ENCODE results near the gene SKAP1.
"Not testable (repeated sequence)": the region's sequence is repeated elsewhere in the genome, so short reads cannot be mapped to it uniquely, and the experiment has no call there.

Gene SKAP1

GRCh38 chr17:48413613-48414405 lies 16.2 kb downstream of the SKAP1 start:
- DNase-seq (ENCODE audit: low read depth in 2 of 2): no peak

DNA sequence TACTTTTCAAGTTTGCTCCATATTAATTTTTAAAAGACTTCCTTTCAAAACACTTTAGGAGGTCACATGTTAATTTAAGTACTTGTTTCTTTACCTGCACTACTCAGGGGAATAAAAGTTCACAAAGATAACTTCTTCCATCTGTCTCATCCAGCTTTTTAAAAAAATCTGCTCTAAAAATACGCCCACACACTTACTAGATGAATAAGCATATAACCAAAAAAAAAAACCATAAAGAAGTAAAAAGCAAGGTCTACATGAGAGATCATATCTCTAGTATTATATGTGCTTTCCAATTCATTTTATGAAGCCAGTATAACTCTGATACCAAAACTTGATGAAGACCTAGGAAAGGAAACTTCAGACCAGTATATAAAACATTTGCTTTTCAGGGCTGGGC lies 17.2 kb downstream of the SKAP1 start:
- no peak for DNase-seq (ENCODE audit: low read depth in 2 of 2)

DNA sequence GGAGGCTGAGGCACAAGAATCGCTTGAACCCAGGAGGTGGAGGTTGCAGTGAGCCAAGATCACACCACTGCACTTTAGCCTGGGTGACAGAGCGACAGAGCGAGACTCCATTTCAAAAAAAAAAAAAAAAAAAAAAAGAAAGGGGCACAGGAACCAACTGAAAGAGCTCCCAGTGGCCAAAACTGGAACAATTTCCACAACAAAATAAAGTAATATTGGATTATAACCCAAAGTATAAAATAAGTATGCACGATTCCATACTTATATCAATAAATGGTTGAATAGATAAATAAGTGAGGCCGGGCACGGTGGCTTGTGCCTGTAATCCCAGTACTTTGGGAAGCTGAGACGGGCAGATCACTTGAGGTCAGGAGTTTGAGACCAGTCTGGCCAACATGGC lies 19.2 kb downstream of the SKAP1 start:
- DNase-seq (ENCODE audit: low read depth in 2 of 2): not testable (repeated sequence)

DNA sequence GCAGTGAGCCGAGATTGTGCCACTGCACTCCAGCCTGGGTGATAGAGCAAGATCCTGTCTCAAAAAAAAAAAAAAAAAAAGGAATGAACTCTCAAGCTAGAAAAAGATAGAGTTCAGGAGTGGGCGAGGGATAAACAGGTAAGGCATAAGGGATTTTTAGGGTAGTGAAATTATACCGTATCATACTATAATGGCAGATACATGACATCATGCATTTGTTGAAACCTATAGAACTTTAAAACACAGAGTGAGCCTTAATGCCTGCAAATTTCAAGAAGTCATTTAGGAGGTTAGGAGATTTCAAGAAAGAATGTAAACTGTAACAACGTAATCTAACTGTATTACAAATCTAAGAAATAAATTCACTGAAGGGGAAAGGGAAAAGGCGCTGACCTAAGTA lies 20.4 kb downstream of the SKAP1 start:
- DNase-seq (ENCODE audit: low read depth in 2 of 2): no peak

DNA sequence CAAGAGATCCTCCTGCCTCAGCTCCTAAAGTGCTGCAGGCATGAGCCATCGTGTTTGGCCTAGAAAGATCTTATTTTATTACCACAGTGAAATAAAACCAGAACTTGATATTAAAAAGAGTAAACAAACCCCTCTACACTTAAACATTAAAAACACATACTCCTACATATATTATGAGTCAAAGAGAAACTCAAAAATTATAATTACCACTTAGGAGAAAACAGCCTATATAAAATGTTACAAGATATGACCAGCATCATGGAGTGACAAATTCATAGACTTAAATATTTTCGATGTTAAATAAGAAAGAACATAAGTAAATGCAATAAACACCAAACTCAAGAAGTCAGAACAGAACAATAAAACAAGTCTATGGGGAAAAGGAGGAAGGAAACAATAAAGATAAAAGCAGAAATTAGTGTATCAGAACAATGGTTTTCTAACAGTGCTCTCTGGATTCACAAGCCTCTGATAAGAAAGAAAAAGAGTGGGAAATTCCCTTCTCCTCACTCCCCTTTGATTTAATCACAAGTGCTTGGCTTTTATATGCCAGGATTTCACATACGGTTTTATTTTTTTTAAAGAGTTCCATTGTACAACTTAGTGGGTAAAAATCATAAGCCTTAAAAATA lies 23.0 kb downstream of the SKAP1 start:
- no peak for DNase-seq (ENCODE audit: low read depth in 2 of 2)

DNA sequence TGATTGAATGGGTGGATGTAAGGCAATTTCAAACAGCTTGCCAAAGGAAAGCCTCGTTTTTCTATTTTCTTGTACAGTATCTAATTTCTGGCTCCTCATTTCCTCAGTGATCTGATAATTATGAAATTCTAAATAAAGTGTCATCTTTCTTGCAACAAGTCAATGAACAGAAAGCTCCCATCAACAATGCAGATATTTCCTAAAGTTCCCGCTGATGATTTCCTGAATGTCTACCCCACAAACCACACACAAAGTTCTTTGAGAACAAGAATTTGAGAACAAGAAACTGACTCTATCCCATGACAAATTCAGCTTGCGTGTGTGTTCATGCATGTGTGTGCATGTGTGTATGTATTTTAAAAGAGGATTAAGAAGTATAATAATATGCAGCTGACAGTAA lies 35.2 kb downstream of the SKAP1 start:
- no peak for DNase-seq (ENCODE audit: low read depth in 2 of 2)

GRCh38 chr17:48393283-48393682 lies 36.7 kb downstream of the SKAP1 start:
- no peak for DNase-seq (ENCODE audit: low read depth in 2 of 2)

GRCh38 chr17:48392857-48393256 lies 37.2 kb downstream of the SKAP1 start:
- no peak for DNase-seq (ENCODE audit: low read depth in 2 of 2)

DNA sequence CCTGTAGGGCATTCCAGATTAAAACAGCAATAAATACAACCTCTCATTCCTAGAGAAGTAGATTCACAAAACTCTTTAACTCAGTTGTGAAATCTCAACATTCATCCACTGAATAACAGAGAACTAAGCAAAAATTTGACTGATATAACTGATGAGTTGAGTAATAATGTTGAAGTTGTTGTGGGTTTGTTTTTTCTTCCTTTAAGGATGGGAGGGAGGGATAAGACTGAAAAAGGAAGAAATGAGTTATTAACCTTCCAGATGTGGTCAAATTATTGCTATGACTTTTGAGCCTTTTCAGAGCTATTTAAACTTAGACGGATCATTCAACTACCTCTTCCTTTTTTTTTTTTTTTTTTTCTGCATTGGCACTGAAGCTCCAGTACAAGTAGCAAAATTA lies 38.6 kb downstream of the SKAP1 start:
- no peak for DNase-seq (ENCODE audit: low read depth in 2 of 2)

GRCh38 chr17:48389903-48390302 lies 40.1 kb downstream of the SKAP1 start:
- DNase-seq (ENCODE audit: low read depth in 2 of 2): no peak

GRCh38 chr17:48388955-48389743 lies 40.9 kb downstream of the SKAP1 start:
- no peak for DNase-seq (ENCODE audit: low read depth in 2 of 2)

DNA sequence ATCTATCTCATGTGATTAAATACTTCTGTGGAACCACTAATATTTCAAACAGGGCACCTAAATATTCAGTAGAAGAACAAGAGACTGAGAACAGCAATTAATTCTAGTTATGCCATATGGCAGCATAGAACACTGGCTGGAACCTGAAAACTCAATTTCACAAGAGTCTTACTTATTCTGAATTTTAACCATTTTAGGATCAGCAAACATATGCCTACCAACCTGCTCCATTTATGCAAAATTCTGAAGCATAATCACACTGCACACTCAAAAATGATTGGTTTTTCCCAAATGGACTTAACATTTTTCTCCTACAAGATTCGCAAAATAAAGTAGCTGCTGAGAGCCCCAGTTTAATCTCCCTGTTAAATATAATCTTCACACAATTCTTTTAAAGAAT lies 43.2 kb downstream of the SKAP1 start:
- no peak for DNase-seq (ENCODE audit: low read depth in 2 of 2)

DNA sequence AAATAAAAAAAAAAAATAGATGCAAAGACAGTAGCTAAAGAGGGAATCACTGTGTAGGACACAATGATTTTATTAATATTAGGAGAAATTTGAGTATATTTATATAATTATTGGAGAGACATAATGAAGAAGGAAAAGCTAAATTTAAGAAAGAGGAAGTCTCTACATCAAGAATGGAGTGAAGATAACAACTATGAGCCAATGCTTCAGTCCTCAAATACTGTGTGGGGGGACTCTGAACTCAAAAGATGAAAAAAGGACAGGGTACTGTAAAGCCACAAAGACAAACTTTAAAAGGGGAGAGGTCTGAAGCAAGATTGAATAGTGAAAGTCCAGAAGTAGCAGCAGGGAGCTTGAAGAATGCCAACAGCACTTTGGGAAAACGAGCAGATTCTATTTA lies 44.7 kb downstream of the SKAP1 start:
- DNase-seq (ENCODE audit: low read depth in 2 of 2): no peak

GRCh38 chr17:48384164-48384563 lies 45.9 kb downstream of the SKAP1 start:
- no peak for DNase-seq (ENCODE audit: low read depth in 2 of 2)

GRCh38 chr17:48382989-48383388 lies 47.0 kb downstream of the SKAP1 start:
- no peak for DNase-seq (ENCODE audit: low read depth in 2 of 2)

DNA sequence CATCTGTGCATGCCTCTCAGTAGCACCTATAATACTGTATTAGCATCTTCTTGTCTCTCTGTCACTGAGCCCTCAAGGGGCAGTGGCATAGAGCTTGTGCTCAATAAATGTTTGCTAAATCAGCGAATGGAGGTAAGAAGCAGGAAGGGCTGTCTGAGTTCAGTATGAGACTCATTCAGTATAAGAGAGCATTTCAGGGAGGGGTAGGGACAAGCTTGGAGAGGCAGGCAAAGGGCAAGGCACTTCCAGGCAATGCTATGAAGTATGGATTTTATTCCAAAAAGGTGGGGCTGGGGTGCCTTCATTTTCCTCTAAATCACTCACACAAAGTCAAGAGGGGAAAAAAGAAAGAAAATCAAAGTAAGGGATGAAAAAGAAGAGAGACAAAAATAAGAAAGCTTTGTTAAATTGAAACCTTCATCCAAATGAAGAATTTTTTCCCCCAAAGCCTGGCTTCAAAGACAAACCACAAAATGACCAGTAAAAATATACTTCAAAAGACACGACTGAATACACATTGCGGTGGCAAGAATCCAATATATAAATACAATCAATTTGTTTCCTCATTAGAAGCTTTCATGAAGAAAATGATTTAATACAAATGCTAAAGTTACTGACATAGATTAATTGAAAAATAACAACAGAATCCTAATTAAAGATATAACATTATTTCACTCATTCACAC lies 51.2 kb downstream of the SKAP1 start:
- DNase-seq (ENCODE audit: low read depth in 2 of 2): no peak

DNA sequence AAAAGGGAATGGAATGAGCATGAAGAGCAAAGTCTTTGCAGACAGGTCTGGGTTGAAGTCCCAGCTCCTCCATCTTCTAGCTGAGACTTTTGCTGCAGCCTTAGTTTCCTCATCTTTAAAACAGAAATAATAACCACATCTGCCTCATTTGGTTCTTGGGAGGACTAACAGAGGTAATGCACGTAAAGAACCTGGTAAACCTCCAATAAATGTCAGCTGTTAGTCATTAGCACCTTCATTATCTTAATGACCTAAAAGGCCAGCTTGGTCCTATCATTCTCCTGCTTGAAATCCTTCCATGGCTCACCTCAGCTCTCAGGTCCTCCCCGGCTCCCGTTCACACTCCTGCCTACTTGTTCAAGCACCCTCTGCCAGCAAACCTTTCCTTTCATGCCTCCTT lies 51.8 kb downstream of the SKAP1 start:
- no peak for DNase-seq (ENCODE audit: low read depth in 2 of 2)

DNA sequence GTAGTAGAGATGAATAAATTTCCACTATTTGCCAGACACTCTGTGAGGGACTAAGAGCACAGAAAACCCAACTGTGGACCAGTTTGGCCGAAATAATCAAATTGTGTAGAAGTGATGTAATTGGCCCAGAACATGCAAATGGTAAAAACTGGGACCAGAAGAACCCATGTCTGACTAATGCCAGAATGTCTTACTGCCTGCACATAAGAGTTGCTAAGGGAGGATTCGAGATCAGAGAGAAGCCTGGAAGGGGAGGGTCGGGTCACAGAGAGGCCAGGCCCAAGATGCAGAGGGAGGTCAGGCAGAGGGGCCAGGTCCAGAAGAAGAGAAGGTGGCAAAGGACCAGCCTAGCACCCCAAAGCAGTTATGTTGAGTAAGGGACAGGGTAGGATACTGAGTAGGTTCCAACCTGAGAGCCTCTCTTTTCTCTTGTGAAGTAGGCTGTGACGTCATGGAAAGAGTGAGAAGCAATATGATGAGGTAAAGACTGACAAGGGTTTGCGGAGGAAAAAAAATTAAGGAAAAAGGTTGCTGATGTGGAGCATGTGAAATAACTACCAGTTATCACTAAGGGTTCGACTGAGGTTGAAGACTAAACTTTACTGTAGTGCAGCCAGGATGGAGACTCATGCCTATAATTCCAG lies 53.2 kb downstream of the SKAP1 start:
- no peak for DNase-seq (ENCODE audit: low read depth in 2 of 2)

GRCh38 chr17:48375356-48375755 lies 54.7 kb downstream of the SKAP1 start:
- no peak for DNase-seq (ENCODE audit: low read depth in 2 of 2)

- DNase-seq (ENCODE audit: low read depth in 2 of 2): no peak
Observed at GRCh38 chr17:48374650-48375230, 55.3 kb downstream of the SKAP1 start.

DNA sequence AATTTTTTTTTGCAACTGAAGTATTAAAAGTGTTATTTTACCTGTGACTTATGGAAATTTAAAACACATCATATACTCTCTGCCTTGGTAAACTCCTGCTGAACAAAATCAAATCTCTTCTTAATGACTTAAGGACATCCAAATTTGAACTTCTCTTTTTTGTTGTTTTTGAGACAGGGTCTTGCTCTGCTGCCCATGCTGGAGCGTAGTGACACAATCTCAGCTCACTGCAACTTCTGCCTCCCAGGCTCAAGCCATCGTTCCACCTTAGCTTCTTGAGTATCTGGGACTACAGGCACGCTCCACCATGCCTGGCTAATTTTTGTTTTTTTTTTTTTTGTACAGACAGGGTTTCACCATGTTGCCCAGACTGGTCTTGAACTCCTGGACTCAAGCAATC lies 56.1 kb downstream of the SKAP1 start:
- no peak for DNase-seq (ENCODE audit: low read depth in 2 of 2)

Data from stimulated activated CD8-positive, alpha-beta memory T cell treated with anti-CD3 and anti-CD28 coated beads, Interleukin-15, amount 100 ng/mL, for 48 hours (primary cell).